K562 (cell line): ENCODE measurements around the gene LBHD2.

Experiments
- ARNT ChIP-seq, 2 experiments: fragments of 450-650 bp; IDR thresholded peaks; 2 replicates each; pipeline ENCODE4 v1.6.1; 2016; ENCODE audit warnings: mild to moderate bottlenecking in 1 of 2
- EZH2 ChIP-seq: IDR thresholded peaks from 2 replicates; pipeline ENCODE4 v1.6.1; 2012; ENCODE audit warnings: low read depth, mild to moderate bottlenecking, inconsistent platforms, low read length, borderline replicate concordance
- FOXA3 ChIP-seq, 2 experiments: fragments of 450-650 bp in 1 of 2; sonication (generic) in 1 of 2; formaldehyde crosslinking; IDR thresholded peaks in 1 of 2; conservative IDR thresholded peaks in 1 of 2; 2 replicates each; pipeline versions ENCODE4 v1.4.0 to v1.8.0; 2020 to 2022; ENCODE audit warnings: mild to moderate bottlenecking in 2 of 2, missing genetic modification reagents in 1 of 2
- GABPA ChIP-seq: fragments of 200-800 bp; sonication (Bioruptor generic); conservative IDR thresholded peaks from 2 replicates; pipeline ENCODE4 v1.6.1; 2016; ENCODE audit warnings: low read depth, missing genetic modification characterization, missing compliant biosample characterization
- GABPB1 ChIP-seq: sonication (generic); formaldehyde crosslinking; IDR thresholded peaks from 2 replicates; pipeline ENCODE4 v1.8.0; 2022; ENCODE audit warnings: mild to moderate bottlenecking, missing genetic modification reagents
- RAD21 ChIP-seq, 2 experiments: fragments of 250-450 bp in 1 of 2; fragments of 450-650 bp in 1 of 2; sonication (Bioruptor Pico) in 1 of 2; formaldehyde crosslinking in 1 of 2; IDR thresholded peaks in 1 of 2; conservative IDR thresholded peaks in 1 of 2; 2 replicates each; pipeline versions ENCODE4 v1.4.0 to v1.8.0; 2020 to 2022; ENCODE audit warnings: mild to moderate bottlenecking in 2 of 2, moderate library complexity in 1 of 2
- XRCC5 ChIP-seq: fragments of 200-400 bp; formaldehyde crosslinking; IDR thresholded peaks from 2 replicates; pipeline ENCODE4 v1.6.1; 2017; ENCODE audit warnings: low read depth, mild to moderate bottlenecking, low read length
- ZFP36 ChIP-seq: fragments of 150-350 bp; IDR thresholded peaks from 2 replicates; pipeline ENCODE4 v1.6.1; 2018; ENCODE audit warnings: low read length, low read depth; ENCODE audit not compliant: partially characterized antibody
- ZNF561 ChIP-seq: fragments of 450-650 bp; formaldehyde crosslinking; conservative IDR thresholded peaks from 2 replicates; pipeline ENCODE4 v1.4.0; 2020; ENCODE audit warnings: mild to moderate bottlenecking, moderate library complexity
- TF ChIP-seq, protein P1 (sequence below): fragments of 200-800 bp; sonication (Bioruptor generic); IDR thresholded peaks from 2 replicates; pipeline ENCODE4 v1.6.1; 2016; ENCODE audit warnings: missing genetic modification characterization, missing compliant biosample characterization
- TF ChIP-seq, protein P2 (sequence below), 2 experiments: fragments of 450-650 bp in 1 of 2; sonication (generic) in 1 of 2; formaldehyde crosslinking in 1 of 2; IDR thresholded peaks in 1 of 2; conservative IDR thresholded peaks in 1 of 2; 2 replicates each; pipeline versions ENCODE4 v1.6.1 to v1.8.1; 2016 to 2023; ENCODE audit warnings: mild to moderate bottlenecking in 2 of 2, moderate library complexity in 2 of 2, inconsistent platforms in 1 of 2, missing genetic modification reagents in 1 of 2
- TF ChIP-seq, protein P3 (sequence below), 2 experiments: fragments of 450-650 bp; formaldehyde crosslinking in 1 of 2; IDR thresholded peaks; 2 replicates each; pipeline versions ENCODE4 v1.4.0 to v1.6.1; 2014 to 2020; ENCODE audit warnings: mild to moderate bottlenecking in 2 of 2, borderline replicate concordance in 1 of 2, low read depth in 1 of 2
- TF ChIP-seq, protein P4 (sequence below): sonication (generic); formaldehyde crosslinking; IDR thresholded peaks from 2 replicates; pipeline ENCODE4 v1.5.0; 2020; ENCODE audit warnings: missing genetic modification reagents
- TF ChIP-seq, protein P5 (sequence below), 3 experiments: fragments of 200-800 bp in 1 of 3; sonication (Bioruptor generic) in 1 of 3; sonication (generic) in 1 of 3; formaldehyde crosslinking in 1 of 3; IDR thresholded peaks; 2 replicates each; pipeline versions ENCODE4 v1.6.1 to v1.8.0; 2016 to 2022; ENCODE audit warnings: mild to moderate bottlenecking in 2 of 3, missing compliant biosample characterization in 2 of 3, missing genetic modification characterization in 2 of 3, missing genetic modification reagents in 1 of 3

DNA sequence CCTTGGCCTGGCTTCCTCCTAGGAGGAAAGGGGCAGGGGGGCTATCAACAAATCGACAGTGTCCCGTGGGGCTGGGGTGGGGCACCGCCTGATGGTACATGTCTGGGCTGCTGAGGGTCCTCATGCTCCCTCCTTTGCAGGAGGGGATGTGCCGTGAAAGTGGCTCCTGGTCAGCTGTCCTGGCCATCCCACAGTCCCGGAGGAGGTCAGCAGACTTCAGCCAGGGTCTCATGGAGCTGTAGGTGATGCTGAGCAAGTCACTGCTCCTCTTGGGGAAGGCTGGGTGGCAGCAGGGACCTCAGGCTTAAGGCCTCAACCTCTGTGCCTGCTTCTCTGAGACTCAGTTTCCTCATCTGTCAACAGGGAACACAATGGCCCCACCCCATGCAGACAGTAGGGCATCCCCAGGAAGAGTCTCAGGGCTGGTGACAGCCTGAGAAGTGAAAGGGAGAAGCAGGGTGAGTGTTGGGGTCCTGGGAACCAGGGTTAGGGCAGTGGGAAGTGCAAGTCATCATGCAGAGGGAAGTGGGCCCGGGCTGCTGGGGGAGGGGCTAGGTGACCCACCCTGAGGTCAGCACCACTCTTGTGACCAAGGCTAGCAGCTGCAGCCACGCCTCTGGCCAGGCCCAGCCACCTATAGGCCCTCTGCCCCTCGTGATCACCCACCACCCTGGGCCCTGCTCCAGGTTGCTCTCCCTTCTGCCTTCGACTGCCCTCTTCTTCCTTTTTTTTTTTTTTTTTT is 34.8 kb downstream of the LBHD2 start:
- TF ChIP-seq, protein P1, sequence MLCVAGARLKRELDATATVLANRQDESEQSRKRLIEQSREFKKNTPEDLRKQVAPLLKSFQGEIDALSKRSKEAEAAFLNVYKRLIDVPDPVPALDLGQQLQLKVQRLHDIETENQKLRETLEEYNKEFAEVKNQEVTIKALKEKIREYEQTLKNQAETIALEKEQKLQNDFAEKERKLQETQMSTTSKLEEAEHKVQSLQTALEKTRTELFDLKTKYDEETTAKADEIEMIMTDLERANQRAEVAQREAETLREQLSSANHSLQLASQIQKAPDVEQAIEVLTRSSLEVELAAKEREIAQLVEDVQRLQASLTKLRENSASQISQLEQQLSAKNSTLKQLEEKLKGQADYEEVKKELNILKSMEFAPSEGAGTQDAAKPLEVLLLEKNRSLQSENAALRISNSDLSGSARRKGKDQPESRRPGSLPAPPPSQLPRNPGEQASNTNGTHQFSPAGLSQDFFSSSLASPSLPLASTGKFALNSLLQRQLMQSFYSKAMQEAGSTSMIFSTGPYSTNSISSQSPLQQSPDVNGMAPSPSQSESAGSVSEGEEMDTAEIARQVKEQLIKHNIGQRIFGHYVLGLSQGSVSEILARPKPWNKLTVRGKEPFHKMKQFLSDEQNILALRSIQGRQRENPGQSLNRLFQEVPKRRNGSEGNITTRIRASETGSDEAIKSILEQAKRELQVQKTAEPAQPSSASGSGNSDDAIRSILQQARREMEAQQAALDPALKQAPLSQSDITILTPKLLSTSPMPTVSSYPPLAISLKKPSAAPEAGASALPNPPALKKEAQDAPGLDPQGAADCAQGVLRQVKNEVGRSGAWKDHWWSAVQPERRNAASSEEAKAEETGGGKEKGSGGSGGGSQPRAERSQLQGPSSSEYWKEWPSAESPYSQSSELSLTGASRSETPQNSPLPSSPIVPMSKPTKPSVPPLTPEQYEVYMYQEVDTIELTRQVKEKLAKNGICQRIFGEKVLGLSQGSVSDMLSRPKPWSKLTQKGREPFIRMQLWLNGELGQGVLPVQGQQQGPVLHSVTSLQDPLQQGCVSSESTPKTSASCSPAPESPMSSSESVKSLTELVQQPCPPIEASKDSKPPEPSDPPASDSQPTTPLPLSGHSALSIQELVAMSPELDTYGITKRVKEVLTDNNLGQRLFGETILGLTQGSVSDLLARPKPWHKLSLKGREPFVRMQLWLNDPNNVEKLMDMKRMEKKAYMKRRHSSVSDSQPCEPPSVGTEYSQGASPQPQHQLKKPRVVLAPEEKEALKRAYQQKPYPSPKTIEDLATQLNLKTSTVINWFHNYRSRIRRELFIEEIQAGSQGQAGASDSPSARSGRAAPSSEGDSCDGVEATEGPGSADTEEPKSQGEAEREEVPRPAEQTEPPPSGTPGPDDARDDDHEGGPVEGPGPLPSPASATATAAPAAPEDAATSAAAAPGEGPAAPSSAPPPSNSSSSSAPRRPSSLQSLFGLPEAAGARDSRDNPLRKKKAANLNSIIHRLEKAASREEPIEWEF (CRISPR knock-in tag): no peak
- TF ChIP-seq, protein P2, sequence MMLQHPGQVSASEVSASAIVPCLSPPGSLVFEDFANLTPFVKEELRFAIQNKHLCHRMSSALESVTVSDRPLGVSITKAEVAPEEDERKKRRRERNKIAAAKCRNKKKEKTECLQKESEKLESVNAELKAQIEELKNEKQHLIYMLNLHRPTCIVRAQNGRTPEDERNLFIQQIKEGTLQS (IDR thresholded peaks at IDR 0.05): peak; percentile 44
- TF ChIP-seq, protein P2 (CRISPR knock-in tag; conservative IDR thresholded peaks at IDR 0.05): no peak
- TF ChIP-seq FOXA3 (CRISPR knock-in tag; conservative IDR thresholded peaks at IDR 0.05 in 1 of 2, IDR thresholded peaks at IDR 0.05 in 1 of 2) (no peak), ZNF561 (CRISPR knock-in tag) (no peak), GABPB1 (CRISPR knock-in tag) (no peak), ZFP36 (no peak), ARNT (IDR thresholded peaks at IDR 0.05) (no peak), XRCC5 (no peak), RAD21 (CRISPR knock-in tag; conservative IDR thresholded peaks at IDR 0.05 in 1 of 2, IDR thresholded peaks at IDR 0.05 in 1 of 2) (no peak), GABPA (tag) (no peak), EZH2 (no peak)
- TF ChIP-seq, protein P3, sequence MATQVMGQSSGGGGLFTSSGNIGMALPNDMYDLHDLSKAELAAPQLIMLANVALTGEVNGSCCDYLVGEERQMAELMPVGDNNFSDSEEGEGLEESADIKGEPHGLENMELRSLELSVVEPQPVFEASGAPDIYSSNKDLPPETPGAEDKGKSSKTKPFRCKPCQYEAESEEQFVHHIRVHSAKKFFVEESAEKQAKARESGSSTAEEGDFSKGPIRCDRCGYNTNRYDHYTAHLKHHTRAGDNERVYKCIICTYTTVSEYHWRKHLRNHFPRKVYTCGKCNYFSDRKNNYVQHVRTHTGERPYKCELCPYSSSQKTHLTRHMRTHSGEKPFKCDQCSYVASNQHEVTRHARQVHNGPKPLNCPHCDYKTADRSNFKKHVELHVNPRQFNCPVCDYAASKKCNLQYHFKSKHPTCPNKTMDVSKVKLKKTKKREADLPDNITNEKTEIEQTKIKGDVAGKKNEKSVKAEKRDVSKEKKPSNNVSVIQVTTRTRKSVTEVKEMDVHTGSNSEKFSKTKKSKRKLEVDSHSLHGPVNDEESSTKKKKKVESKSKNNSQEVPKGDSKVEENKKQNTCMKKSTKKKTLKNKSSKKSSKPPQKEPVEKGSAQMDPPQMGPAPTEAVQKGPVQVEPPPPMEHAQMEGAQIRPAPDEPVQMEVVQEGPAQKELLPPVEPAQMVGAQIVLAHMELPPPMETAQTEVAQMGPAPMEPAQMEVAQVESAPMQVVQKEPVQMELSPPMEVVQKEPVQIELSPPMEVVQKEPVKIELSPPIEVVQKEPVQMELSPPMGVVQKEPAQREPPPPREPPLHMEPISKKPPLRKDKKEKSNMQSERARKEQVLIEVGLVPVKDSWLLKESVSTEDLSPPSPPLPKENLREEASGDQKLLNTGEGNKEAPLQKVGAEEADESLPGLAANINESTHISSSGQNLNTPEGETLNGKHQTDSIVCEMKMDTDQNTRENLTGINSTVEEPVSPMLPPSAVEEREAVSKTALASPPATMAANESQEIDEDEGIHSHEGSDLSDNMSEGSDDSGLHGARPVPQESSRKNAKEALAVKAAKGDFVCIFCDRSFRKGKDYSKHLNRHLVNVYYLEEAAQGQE (IDR thresholded peaks at IDR 0.05; ENCODE audit: borderline replicate concordance): 0 out of 2 replicates have a peak, but pooled peaks have one; percentile 36
- TF ChIP-seq, protein P3 (CRISPR knock-in tag; IDR thresholded peaks at IDR 0.05; ENCODE audit: low read depth): no peak
- TF ChIP-seq, protein P4, sequence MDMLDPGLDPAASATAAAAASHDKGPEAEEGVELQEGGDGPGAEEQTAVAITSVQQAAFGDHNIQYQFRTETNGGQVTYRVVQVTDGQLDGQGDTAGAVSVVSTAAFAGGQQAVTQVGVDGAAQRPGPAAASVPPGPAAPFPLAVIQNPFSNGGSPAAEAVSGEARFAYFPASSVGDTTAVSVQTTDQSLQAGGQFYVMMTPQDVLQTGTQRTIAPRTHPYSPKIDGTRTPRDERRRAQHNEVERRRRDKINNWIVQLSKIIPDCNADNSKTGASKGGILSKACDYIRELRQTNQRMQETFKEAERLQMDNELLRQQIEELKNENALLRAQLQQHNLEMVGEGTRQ (CRISPR knock-in tag): peak; percentile 61; the same call in 1 of the 2 replicates
- TF ChIP-seq, protein P5, sequence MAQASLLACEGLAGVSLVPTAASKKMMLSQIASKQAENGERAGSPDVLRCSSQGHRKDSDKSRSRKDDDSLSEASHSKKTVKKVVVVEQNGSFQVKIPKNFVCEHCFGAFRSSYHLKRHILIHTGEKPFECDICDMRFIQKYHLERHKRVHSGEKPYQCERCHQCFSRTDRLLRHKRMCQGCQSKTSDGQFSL (CRISPR knock-in tag; IDR thresholded peaks at IDR 0.05): no peak
- TF ChIP-seq, protein P5 (tag; IDR thresholded peaks at IDR 0.05): 0 out of 4 replicates have a peak, but pooled peaks of 1 of the 2 experiments have one; percentile 46
